ENCODE results near the gene COG4.

Gene COG4

DNA sequence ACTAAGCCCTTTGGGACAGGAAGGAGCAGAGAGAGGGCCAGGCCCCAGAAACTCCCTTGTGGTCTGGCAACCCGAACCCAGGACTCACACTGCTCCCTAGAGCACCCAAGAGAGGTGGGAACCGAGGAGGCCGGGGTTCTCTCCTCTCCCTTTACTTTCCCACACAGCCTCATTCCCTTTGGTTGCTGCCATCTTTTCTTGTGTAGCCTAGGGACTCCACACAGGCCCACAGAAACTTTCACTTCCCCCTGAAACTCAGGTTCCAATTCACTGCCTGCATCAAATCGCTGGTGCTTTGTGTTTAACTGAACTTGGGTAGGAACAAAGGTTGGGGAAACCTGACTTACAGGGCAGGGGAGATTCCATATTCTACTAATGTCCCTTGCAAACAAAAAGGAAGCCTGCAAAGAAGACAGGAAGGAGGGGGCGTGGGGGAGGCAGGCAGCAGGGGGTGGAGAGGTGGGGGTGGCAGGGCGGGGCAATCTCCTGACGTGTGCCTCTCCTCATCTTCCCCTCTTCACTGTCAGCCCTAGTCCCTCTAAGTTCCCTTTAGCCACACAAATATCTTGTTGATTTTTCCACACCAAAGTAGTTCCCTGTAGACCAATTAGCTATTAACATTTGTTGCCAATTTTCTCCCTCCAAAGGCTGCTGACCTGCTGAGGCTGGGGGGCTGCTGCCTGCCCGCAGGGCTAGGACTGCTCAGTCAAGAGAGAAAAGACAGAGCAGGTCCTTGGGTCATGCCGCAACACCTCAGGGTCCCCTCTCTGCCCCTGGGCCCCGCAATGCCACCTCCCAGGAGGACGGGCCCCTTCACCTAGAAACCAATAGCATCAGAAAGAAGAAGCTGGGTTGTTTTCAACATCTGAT is 92.5 kb downstream of the COG4 start:
- DNase-seq, result peak; percentile 76

All from CD4-positive, alpha-beta T cell treated with Interleukin-6 for 4 hours (primary cell).